ENCODE results near the gene ZNF101.
"Not testable (repeated sequence)": the region's sequence is repeated elsewhere in the genome, so short reads cannot be mapped to it uniquely, and the experiment has no call there.

The ZNF101 gene

DNA sequence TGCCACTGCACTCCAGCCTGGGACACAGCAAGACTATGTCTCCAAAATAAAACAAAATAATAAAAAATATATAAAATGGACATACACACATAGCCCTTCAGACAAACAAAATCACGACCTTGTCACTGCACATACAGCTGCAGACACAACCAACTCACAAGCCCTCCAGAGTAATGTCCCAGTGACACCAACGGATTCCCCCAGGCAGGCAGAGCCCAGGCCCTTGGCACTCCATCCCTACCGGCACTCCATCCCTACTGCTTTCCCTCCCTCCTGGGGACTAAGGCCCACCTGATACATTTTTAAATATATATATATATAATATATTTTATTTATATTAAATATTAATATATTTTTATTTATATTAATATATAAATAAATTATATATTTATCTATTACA, 18.5 kb downstream of the ZNF101 start:
- no peaks in the 10 kb centered on the region for H3K9me3 ChIP-seq (ENCODE audit: control insufficient read depth, low read length)
- WGBS, 2 experiments (ENCODE audit: insufficient coverage in 2 of 2) = no CpG with 5 or more reads among the region's 3 CpGs
- no peak overlapping the region for H3K27ac ChIP-seq (ENCODE audit: low read depth, low read length, severe bottlenecking)
- H3K4me3 ChIP-seq (ENCODE audit: extremely low read depth, insufficient read depth, low read length, poor library complexity, severe bottlenecking) = no peak overlapping the region
- no peaks in the 10 kb centered on the region for H3K4me1 ChIP-seq (ENCODE audit: control insufficient read depth, insufficient read depth, low read length, poor library complexity, severe bottlenecking)
- H3K36me3 ChIP-seq (ENCODE audit: control insufficient read depth, insufficient read depth, low read length) = peaks cover 3% of the 10 kb centered on the region

DNA sequence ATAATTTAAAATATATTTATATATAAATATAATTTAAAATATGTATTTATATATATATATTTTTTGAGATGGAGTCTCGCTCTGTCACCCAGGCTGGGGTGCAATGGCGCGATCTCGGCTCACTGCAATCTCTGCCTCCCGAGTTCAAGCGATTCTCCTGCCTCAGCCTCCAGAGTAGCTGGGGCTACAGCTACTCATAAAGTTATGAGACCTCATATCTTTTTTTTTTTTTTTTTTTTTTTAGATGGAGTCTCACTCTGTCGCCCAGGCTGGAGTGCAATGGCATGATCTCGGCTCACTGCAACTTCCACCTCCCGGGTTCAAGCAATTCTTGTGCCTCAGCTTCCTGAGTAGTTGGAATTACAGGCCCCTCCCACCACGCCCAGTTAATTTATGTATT, 20.4 kb downstream of the ZNF101 start:
- WGBS, 2 experiments (ENCODE audit: insufficient coverage in 2 of 2) = 98% methylated on average over 9 of the region's 10 CpGs; no CpG with 5 or more reads in 1 of the 2 experiments
- not testable (repeated sequence) for H3K4me1 ChIP-seq (ENCODE audit: control insufficient read depth, insufficient read depth, low read length, poor library complexity, severe bottlenecking); H3K27ac ChIP-seq (ENCODE audit: low read depth, low read length, severe bottlenecking); H3K9me3 ChIP-seq (ENCODE audit: control insufficient read depth, low read length); H3K36me3 ChIP-seq (ENCODE audit: control insufficient read depth, insufficient read depth, low read length); H3K4me3 ChIP-seq (ENCODE audit: extremely low read depth, insufficient read depth, low read length, poor library complexity, severe bottlenecking)

DNA sequence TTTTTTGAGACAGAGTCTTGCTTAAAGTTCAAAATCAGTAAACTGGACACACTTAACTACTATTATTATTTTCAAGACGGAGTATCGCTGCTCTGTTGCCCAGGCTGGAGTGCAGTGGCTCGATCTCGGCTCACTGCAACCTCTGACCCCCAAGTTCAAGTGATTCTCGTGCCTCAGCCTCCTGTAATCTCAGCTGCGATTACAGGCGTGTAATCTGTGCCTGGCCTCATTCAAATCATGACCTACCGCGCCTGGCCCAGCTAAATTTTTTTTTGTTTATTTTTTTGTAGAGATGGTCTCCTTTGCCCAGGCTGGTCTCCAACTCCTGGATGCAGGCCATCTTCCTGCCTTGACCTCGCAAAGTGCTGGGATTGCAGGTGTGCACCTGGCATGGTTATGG, 23.0 kb downstream of the ZNF101 start:
- Histone ChIP-seq H3K27ac (ENCODE audit: low read depth, low read length, severe bottlenecking) (no peak overlapping the region), H3K4me3 (ENCODE audit: extremely low read depth, insufficient read depth, low read length, poor library complexity, severe bottlenecking) (no peak overlapping the region), H3K9me3 (ENCODE audit: control insufficient read depth, low read length) (no peaks in the 10 kb centered on the region), H3K36me3 (ENCODE audit: control insufficient read depth, insufficient read depth, low read length) (no peaks in the 10 kb centered on the region), H3K4me1 (ENCODE audit: control insufficient read depth, insufficient read depth, low read length, poor library complexity, severe bottlenecking) (no peaks in the 10 kb centered on the region)
- 92 to 98% methylated on average over 7 to 9 of the region's 10 CpGs for WGBS, 2 experiments (ENCODE audit: insufficient coverage in 2 of 2)

DNA sequence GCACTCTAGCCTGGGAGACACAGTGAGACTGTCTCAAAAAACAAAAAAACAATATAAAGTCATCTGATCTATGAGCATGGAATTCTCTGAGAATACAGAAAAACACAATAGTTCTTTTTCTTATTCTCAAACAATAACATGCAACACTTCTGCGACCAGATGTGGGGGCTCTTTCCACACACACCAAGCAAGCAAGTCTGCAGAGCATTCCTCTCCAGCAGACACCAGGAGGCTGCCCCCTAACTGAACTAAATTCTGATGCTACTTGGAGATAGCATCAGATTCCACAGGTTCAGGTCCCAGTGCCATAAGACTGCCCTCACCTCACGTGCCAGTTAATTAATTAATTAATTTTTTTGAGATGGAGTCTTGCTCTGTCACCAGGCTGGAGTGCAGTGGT, 27.7 kb downstream of the ZNF101 start:
- Histone ChIP-seq H3K36me3 (ENCODE audit: control insufficient read depth, insufficient read depth, low read length) (no peaks in the 10 kb centered on the region), H3K9me3 (ENCODE audit: control insufficient read depth, low read length) (no peaks in the 10 kb centered on the region), H3K4me3 (ENCODE audit: extremely low read depth, insufficient read depth, low read length, poor library complexity, severe bottlenecking) (no peak overlapping the region), H3K27ac (ENCODE audit: low read depth, low read length, severe bottlenecking) (no peak overlapping the region), H3K4me1 (ENCODE audit: control insufficient read depth, insufficient read depth, low read length, poor library complexity, severe bottlenecking) (no peaks in the 10 kb centered on the region)
- 86 to 96% methylated on average over 1 to 2 of the region's 2 CpGs for WGBS, 2 experiments (ENCODE audit: insufficient coverage in 2 of 2)

- Histone ChIP-seq H3K4me3 (ENCODE audit: extremely low read depth, insufficient read depth, low read length, poor library complexity, severe bottlenecking) (no peak overlapping the region), H3K9me3 (ENCODE audit: control insufficient read depth, low read length) (no peaks in the 10 kb centered on the region), H3K36me3 (ENCODE audit: control insufficient read depth, insufficient read depth, low read length) (no peaks in the 10 kb centered on the region), H3K27ac (ENCODE audit: low read depth, low read length, severe bottlenecking) (no peak overlapping the region), H3K4me1 (ENCODE audit: control insufficient read depth, insufficient read depth, low read length, poor library complexity, severe bottlenecking) (no peaks in the 10 kb centered on the region)
- WGBS, 2 experiments (ENCODE audit: insufficient coverage in 2 of 2) = 95 to 100% methylated on average over 3 to 5 of the region's 5 CpGs
Measured at GRCh38 chr19:19697589-19697988, 28.9 kb downstream of the ZNF101 start.

- 71 to 77% methylated on average over 1 of the region's 1 CpG for WGBS, 2 experiments (ENCODE audit: insufficient coverage in 2 of 2)
- H3K4me3 ChIP-seq (ENCODE audit: extremely low read depth, insufficient read depth, low read length, poor library complexity, severe bottlenecking); H3K9me3 ChIP-seq (ENCODE audit: control insufficient read depth, low read length); H3K36me3 ChIP-seq (ENCODE audit: control insufficient read depth, insufficient read depth, low read length); H3K4me1 ChIP-seq (ENCODE audit: control insufficient read depth, insufficient read depth, low read length, poor library complexity, severe bottlenecking); H3K27ac ChIP-seq (ENCODE audit: low read depth, low read length, severe bottlenecking): not testable (repeated sequence)
Measured at GRCh38 chr19:19700493-19700892, 31.9 kb downstream of the ZNF101 start.

GRCh38 chr19:19704836-19705235, 36.2 kb downstream of the ZNF101 start:
- 82 to 88% methylated on average over 5 of the region's 6 CpGs for WGBS, 2 experiments (ENCODE audit: insufficient coverage in 2 of 2)
- peaks cover 10% of the 10 kb centered on the region for H3K36me3 ChIP-seq (ENCODE audit: control insufficient read depth, insufficient read depth, low read length)
- H3K4me1 ChIP-seq (ENCODE audit: control insufficient read depth, insufficient read depth, low read length, poor library complexity, severe bottlenecking) = no peaks in the 10 kb centered on the region
- no peak overlapping the region for H3K4me3 ChIP-seq (ENCODE audit: extremely low read depth, insufficient read depth, low read length, poor library complexity, severe bottlenecking)
- H3K9me3 ChIP-seq (ENCODE audit: control insufficient read depth, low read length) = peaks cover 30% of the 10 kb centered on the region
- no peak overlapping the region for H3K27ac ChIP-seq (ENCODE audit: low read depth, low read length, severe bottlenecking)

- WGBS, 2 experiments (ENCODE audit: insufficient coverage in 2 of 2) = 82 to 100% methylated on average over 2 of the region's 2 CpGs
- no peak overlapping the region for H3K4me3 ChIP-seq (ENCODE audit: extremely low read depth, insufficient read depth, low read length, poor library complexity, severe bottlenecking)
- peaks cover 54% of the 10 kb centered on the region for H3K36me3 ChIP-seq (ENCODE audit: control insufficient read depth, insufficient read depth, low read length)
- no peak overlapping the region for H3K27ac ChIP-seq (ENCODE audit: low read depth, low read length, severe bottlenecking)
- H3K4me1 ChIP-seq (ENCODE audit: control insufficient read depth, insufficient read depth, low read length, poor library complexity, severe bottlenecking) = no peaks in the 10 kb centered on the region
- peaks cover 81% of the 10 kb centered on the region for H3K9me3 ChIP-seq (ENCODE audit: control insufficient read depth, low read length)
Measured at GRCh38 chr19:19710506-19710905, 41.9 kb downstream of the ZNF101 start.

- Histone ChIP-seq H3K4me1 (ENCODE audit: control insufficient read depth, insufficient read depth, low read length, poor library complexity, severe bottlenecking) (no peaks in the 10 kb centered on the region), H3K9me3 (ENCODE audit: control insufficient read depth, low read length) (peaks cover 89% of the 10 kb centered on the region), H3K36me3 (ENCODE audit: control insufficient read depth, insufficient read depth, low read length) (peaks cover 54% of the 10 kb centered on the region), H3K27ac (ENCODE audit: low read depth, low read length, severe bottlenecking) (no peak overlapping the region), H3K4me3 (ENCODE audit: extremely low read depth, insufficient read depth, low read length, poor library complexity, severe bottlenecking) (no peak overlapping the region)
- 95 to 97% methylated on average over 13 to 14 of the region's 14 CpGs for WGBS, 2 experiments (ENCODE audit: insufficient coverage in 2 of 2)
Measured at GRCh38 chr19:19711306-19711933, 42.8 kb downstream of the ZNF101 start.

GRCh38 chr19:19711934-19712828, 43.5 kb downstream of the ZNF101 start:
- Histone ChIP-seq H3K4me1 (ENCODE audit: control insufficient read depth, insufficient read depth, low read length, poor library complexity, severe bottlenecking) (no peaks in the 10 kb centered on the region), H3K4me3 (ENCODE audit: extremely low read depth, insufficient read depth, low read length, poor library complexity, severe bottlenecking) (no peak overlapping the region), H3K27ac (ENCODE audit: low read depth, low read length, severe bottlenecking) (no peak overlapping the region), H3K36me3 (ENCODE audit: control insufficient read depth, insufficient read depth, low read length) (peaks cover 54% of the 10 kb centered on the region), H3K9me3 (ENCODE audit: control insufficient read depth, low read length) (peaks cover 90% of the 10 kb centered on the region)
- WGBS, 2 experiments (ENCODE audit: insufficient coverage in 2 of 2) = 86 to 100% methylated on average over 5 to 7 of the region's 10 CpGs

DNA sequence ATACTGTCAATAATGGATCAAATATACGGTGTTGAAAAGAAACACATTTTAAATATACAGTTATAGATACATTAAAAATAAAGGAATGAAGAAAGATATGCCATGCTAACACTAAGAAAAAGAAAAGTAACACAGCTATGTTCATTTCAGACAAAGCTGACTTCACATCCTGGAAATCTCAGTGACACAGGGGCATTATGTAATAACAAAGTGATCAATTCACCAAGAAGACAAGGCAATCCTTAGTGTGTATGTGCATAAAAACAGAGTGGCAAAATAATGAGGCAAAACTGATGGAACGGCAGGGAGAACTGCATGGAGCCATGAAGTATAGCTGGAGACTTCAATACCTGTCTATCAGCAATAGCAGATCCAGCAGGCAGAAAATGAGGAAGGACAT, 51.2 kb downstream of the ZNF101 start:
- Histone ChIP-seq H3K9me3 (ENCODE audit: control insufficient read depth, low read length) (peaks cover 57% of the 10 kb centered on the region), H3K4me3 (ENCODE audit: extremely low read depth, insufficient read depth, low read length, poor library complexity, severe bottlenecking) (no peak overlapping the region), H3K4me1 (ENCODE audit: control insufficient read depth, insufficient read depth, low read length, poor library complexity, severe bottlenecking) (no peaks in the 10 kb centered on the region), H3K36me3 (ENCODE audit: control insufficient read depth, insufficient read depth, low read length) (no peaks in the 10 kb centered on the region), H3K27ac (ENCODE audit: low read depth, low read length, severe bottlenecking) (no peak overlapping the region)
- WGBS, 2 experiments (ENCODE audit: insufficient coverage in 2 of 2) = 100% methylated on average over 1 of the region's 2 CpGs
